ENCODE data around the gene FXR2. TPM values are rescaled to one million over a fixed set of nuclear protein-coding genes. Genes with fewer than 3 reads are reported as not detected.
A peak's percentile ranks its signal among the peaks of the same experiment; 100 is the strongest.

The FXR2 gene
- total and polyA plus RNA-seq, 9 of the 15 experiments (the other 6 are each of a cell fraction or from before 2014, with no cell fraction given) = 2.0 to 49.3 (median 24.5) TPM

GRCh38 chr17:7550344-7550743 is 64.4 kb downstream of the FXR2 start:
- POLR2A ChIA-PET = interaction anchor here (0.6 to 0.7 kb wide), 3 partner anchors 9 to 37 kb away, joined by 3 to 5 read pairs (median 3); no protein-coding TSS in a partner anchor
- H3K27ac ChIP-seq (ENCODE audit: extremely low read depth, low read depth, low read length) = no peak overlapping the region
- no peak overlapping the region for H3K4me3 ChIP-seq
- no peak overlapping the region for H3K4me2 ChIP-seq (ENCODE audit: insufficient read depth, low read length)
- H3K79me2 ChIP-seq (ENCODE audit: control insufficient read depth, insufficient read depth, low read length) = no peaks in the 10 kb centered on the region
- no peak for FAIRE-seq
- H3K27me3 ChIP-seq (ENCODE audit: control insufficient read depth in 2 of 2, insufficient read depth in 2 of 2, low read length in 2 of 2) = no peaks in the 10 kb centered on the region
- no peaks in the 10 kb centered on the region for H4K20me1 ChIP-seq (replicated peaks; ENCODE audit: control insufficient read depth, insufficient read depth, low read length)
- no peaks in the 10 kb centered on the region for H3K9me1 ChIP-seq (ENCODE audit: control insufficient read depth, insufficient read depth, low read length)
- BruUV-seq (replicated peaks) = no TSS peak
- H3K36me3 ChIP-seq (ENCODE audit: control insufficient read depth, insufficient read depth, low read length) = no peaks in the 10 kb centered on the region
- intact Hi-C loops (cut with micrococcal nuclease) (no loop called here), in situ Hi-C loops (cut with MboI) (loop anchor here (10.0 to 25.0 kb wide), 2 partner anchors 196 to 513 kb away; partner anchors contain the start of genes KCTD11, SLC16A11, SLC16A13 and TMEM95)
- H3K4me1 ChIP-seq (replicated peaks in 1 of 2; ENCODE audit: control insufficient read depth in 2 of 2, insufficient read depth in 2 of 2, low read length in 2 of 2) = peaks cover 8 to 25% of the 10 kb centered on the region in 2 experiments; a peak in 4 of 5 replicates
- ATAC-seq = no peak
- H3K9ac ChIP-seq (ENCODE audit: insufficient read depth in 1 of 2, low read depth in 2 of 2, low read length in 2 of 2) = no peak overlapping the region
- CTCF ChIA-PET (ENCODE audit: low intra/inter-chr PET ratio) = no interaction called here
- H3K9me3 ChIP-seq (replicated peaks; ENCODE audit: control insufficient read depth, insufficient read depth, low read depth, low read length) = no peaks in the 10 kb centered on the region
- no peak for DNase-seq (ENCODE audit: extremely low read depth in 1 of 4, low spot score in 3 of 4)
- no peak overlapping the region for H2AFZ ChIP-seq (ENCODE audit: low read depth, low read length)
- WGBS (ENCODE audit: insufficient coverage, low coverage, missing lambda C conversion rate) = 10% methylated on average over 6 of the region's 6 CpGs
- TF ChIP-seq USF1 (CRISPR knock-in tag; IDR thresholded peaks at IDR 0.05) (0 out of 2 replicates have a peak, but pooled peaks have one; percentile 35), MEIS2 (IDR thresholded peaks at IDR 0.05; ENCODE audit: partially characterized antibody) (peak; percentile 52), NELFE (IDR thresholded peaks at IDR 0.05; ENCODE audit: insufficient read depth, insufficient read length) (no peak)
- TF ChIP-seq, protein P1, sequence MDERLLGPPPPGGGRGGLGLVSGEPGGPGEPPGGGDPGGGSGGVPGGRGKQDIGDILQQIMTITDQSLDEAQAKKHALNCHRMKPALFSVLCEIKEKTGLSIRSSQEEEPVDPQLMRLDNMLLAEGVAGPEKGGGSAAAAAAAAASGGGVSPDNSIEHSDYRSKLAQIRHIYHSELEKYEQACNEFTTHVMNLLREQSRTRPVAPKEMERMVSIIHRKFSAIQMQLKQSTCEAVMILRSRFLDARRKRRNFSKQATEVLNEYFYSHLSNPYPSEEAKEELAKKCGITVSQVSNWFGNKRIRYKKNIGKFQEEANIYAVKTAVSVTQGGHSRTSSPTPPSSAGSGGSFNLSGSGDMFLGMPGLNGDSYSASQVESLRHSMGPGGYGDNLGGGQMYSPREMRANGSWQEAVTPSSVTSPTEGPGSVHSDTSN (CRISPR knock-in tag; IDR thresholded peaks at IDR 0.05; ENCODE audit: low read depth) = no peak
- TF ChIP-seq, protein P1 (tag; conservative IDR thresholded peaks at IDR 0.05; ENCODE audit: low read depth) = 0 out of 2 replicates have a peak, but pooled peaks have one; percentile 35

All from K562 (cell line).